ENCODE measurements around the gene MOB3C. TPM values are rescaled to one million over a fixed set of nuclear protein-coding genes. Genes with fewer than 3 reads are reported as not detected.
"Not testable (repeated sequence)": the region's sequence is repeated elsewhere in the genome, so short reads cannot be mapped to it uniquely, and the experiment has no call there.

Gene MOB3C
- total RNA-seq = 12.1 and 14.9 TPM in 2 replicates
- 6.6 and 9.1 TPM in 2 replicates for polyA plus RNA-seq
- 4.7 and 6.3 TPM in 2 replicates for polyA plus RNA-seq (2012)
- polyA minus RNA-seq (ENCODE audit: low replicate concordance) = 6.6 and 10.1 TPM in 2 replicates

GRCh38 chr1:46616277-46617107 is at the start of gene MOB3C:
MOB3C (minus strand) TSS chr1:46616811; CDS start chr1:46613321, 3,490 bp downstream.
- peak within 1 kb of the TSS; percentile 71 for H3K4me2 ChIP-seq (ENCODE audit: extremely low read depth, insufficient read depth, low read length)
- no peaks in the 10 kb centered on the region for H3K9me3 ChIP-seq (ENCODE audit: control insufficient read depth, insufficient read depth, low read depth, low read length)
- H3K27me3 ChIP-seq (ENCODE audit: control insufficient read depth, insufficient read depth, low read length) = no peaks in the 10 kb centered on the region
- H2AFZ ChIP-seq (ENCODE audit: low read length) = peak within 1 kb of the TSS; percentile 62
- peak within 1 kb of the TSS; percentile 39 to 78 (median 55) for H3K4me3 ChIP-seq (replicated peaks in 1 of 4; ENCODE audit: control extremely low read depth in 1 of 4, insufficient read depth in 1 of 4, low read depth in 3 of 4, low read length in 4 of 4)
- peak; percentile 78 to 85 for DNase-seq (ENCODE audit: low read depth in 2 of 2)
- peak within 1 kb of the TSS; percentile 70 for H3K27ac ChIP-seq (ENCODE audit: insufficient read depth, low read length)
- H3K79me2 ChIP-seq (ENCODE audit: control insufficient read depth, insufficient read depth, low read length) = no peaks in the 10 kb centered on the region
- H3K4me1 ChIP-seq (ENCODE audit: control insufficient read depth, extremely low read depth, insufficient read depth, low read length) = peaks cover 10% of the 10 kb centered on the region
- peaks cover 4% of the 10 kb centered on the region for H3K36me3 ChIP-seq (ENCODE audit: control insufficient read depth, insufficient read depth, low read length)
- TF ChIP-seq CTCF (conservative IDR thresholded peaks at IDR 0.05 in 1 of 2, IDR thresholded peaks at IDR 0.05 in 1 of 2; ENCODE audit: low read depth in 1 of 2, low read length in 2 of 2) (no peak), EZH2 (IDR thresholded peaks at IDR 0.05; ENCODE audit: low read length, missing control alignments) (no peak)
- no peaks in the 10 kb centered on the region for H4K20me1 ChIP-seq (ENCODE audit: control insufficient read depth, extremely low read depth, insufficient read depth, low read length)
- peak within 1 kb of the TSS; percentile 71 for H3K9ac ChIP-seq (ENCODE audit: insufficient read depth, low read length)

GRCh38 chr1:46665983-46666382 is 49.4 kb upstream of the MOB3C start:
- H3K9ac ChIP-seq (ENCODE audit: insufficient read depth, low read length) = no peak overlapping the region
- H3K79me2 ChIP-seq (ENCODE audit: control insufficient read depth, insufficient read depth, low read length) = peaks cover 8% of the 10 kb centered on the region
- peaks cover 2% of the 10 kb centered on the region for H3K4me1 ChIP-seq (ENCODE audit: control insufficient read depth, extremely low read depth, insufficient read depth, low read length)
- H4K20me1 ChIP-seq (ENCODE audit: control insufficient read depth, extremely low read depth, insufficient read depth, low read length) = no peaks in the 10 kb centered on the region
- TF ChIP-seq CTCF (conservative IDR thresholded peaks at IDR 0.05 in 1 of 2, IDR thresholded peaks at IDR 0.05 in 1 of 2; ENCODE audit: low read depth in 1 of 2, low read length in 2 of 2) = no peak
- no peak for TF ChIP-seq EZH2 (IDR thresholded peaks at IDR 0.05; ENCODE audit: low read length, missing control alignments)
- no peaks in the 10 kb centered on the region for H3K36me3 ChIP-seq (ENCODE audit: control insufficient read depth, insufficient read depth, low read length)
- H3K27ac ChIP-seq (ENCODE audit: insufficient read depth, low read length) = no peak overlapping the region
- H3K4me2 ChIP-seq (ENCODE audit: extremely low read depth, insufficient read depth, low read length) = no peak overlapping the region
- H3K27me3 ChIP-seq (ENCODE audit: control insufficient read depth, insufficient read depth, low read length) = no peaks in the 10 kb centered on the region
- H2AFZ ChIP-seq (ENCODE audit: low read length) = no peak overlapping the region
- H3K9me3 ChIP-seq (ENCODE audit: control insufficient read depth, insufficient read depth, low read depth, low read length) = no peaks in the 10 kb centered on the region
- H3K4me3 ChIP-seq (replicated peaks in 1 of 4; ENCODE audit: control extremely low read depth in 1 of 4, insufficient read depth in 1 of 4, low read depth in 3 of 4, low read length in 4 of 4) = no peak overlapping the region
- no peak for DNase-seq (ENCODE audit: low read depth in 2 of 2)

DNA sequence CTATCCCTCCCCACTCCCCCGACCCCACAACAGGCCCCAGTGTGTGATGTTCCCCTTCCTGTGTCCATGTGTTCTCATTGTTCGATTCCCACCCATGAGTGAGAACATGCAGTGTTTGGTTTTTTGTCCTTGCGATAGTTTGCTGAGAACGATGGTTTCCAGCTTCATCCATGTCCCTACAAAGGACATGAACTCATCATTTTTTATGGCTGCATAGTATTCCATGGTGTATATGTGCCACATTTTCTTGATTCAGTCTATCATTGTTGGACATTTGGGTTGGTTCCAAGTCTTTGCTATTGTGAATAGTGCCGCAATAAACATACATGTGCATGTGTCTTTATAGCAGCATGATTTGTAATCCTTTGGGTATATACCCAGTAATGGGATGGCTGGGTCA is 46.3 kb upstream of the MOB3C start:
- H3K27me3 ChIP-seq (ENCODE audit: control insufficient read depth, insufficient read depth, low read length); H4K20me1 ChIP-seq (ENCODE audit: control insufficient read depth, extremely low read depth, insufficient read depth, low read length); H3K4me3 ChIP-seq (replicated peaks in 1 of 4; ENCODE audit: control extremely low read depth in 1 of 4, insufficient read depth in 1 of 4, low read depth in 3 of 4, low read length in 4 of 4); H3K27ac ChIP-seq (ENCODE audit: insufficient read depth, low read length); DNase-seq (ENCODE audit: low read depth in 2 of 2); H3K79me2 ChIP-seq (ENCODE audit: control insufficient read depth, insufficient read depth, low read length); H2AFZ ChIP-seq (ENCODE audit: low read length); H3K4me2 ChIP-seq (ENCODE audit: extremely low read depth, insufficient read depth, low read length); H3K9ac ChIP-seq (ENCODE audit: insufficient read depth, low read length); H3K4me1 ChIP-seq (ENCODE audit: control insufficient read depth, extremely low read depth, insufficient read depth, low read length); H3K9me3 ChIP-seq (ENCODE audit: control insufficient read depth, insufficient read depth, low read depth, low read length); H3K36me3 ChIP-seq (ENCODE audit: control insufficient read depth, insufficient read depth, low read length): not testable (repeated sequence)

GRCh38 chr1:46660116-46660515 is 43.5 kb upstream of the MOB3C start:
- not testable (repeated sequence) for H2AFZ ChIP-seq (ENCODE audit: low read length); H3K4me2 ChIP-seq (ENCODE audit: extremely low read depth, insufficient read depth, low read length); DNase-seq (ENCODE audit: low read depth in 2 of 2); H3K4me1 ChIP-seq (ENCODE audit: control insufficient read depth, extremely low read depth, insufficient read depth, low read length); H3K9me3 ChIP-seq (ENCODE audit: control insufficient read depth, insufficient read depth, low read depth, low read length); H3K4me3 ChIP-seq (replicated peaks in 1 of 4; ENCODE audit: control extremely low read depth in 1 of 4, insufficient read depth in 1 of 4, low read depth in 3 of 4, low read length in 4 of 4); H3K79me2 ChIP-seq (ENCODE audit: control insufficient read depth, insufficient read depth, low read length); H3K36me3 ChIP-seq (ENCODE audit: control insufficient read depth, insufficient read depth, low read length); H3K9ac ChIP-seq (ENCODE audit: insufficient read depth, low read length); H4K20me1 ChIP-seq (ENCODE audit: control insufficient read depth, extremely low read depth, insufficient read depth, low read length); H3K27ac ChIP-seq (ENCODE audit: insufficient read depth, low read length); H3K27me3 ChIP-seq (ENCODE audit: control insufficient read depth, insufficient read depth, low read length)

Measured in fibroblast of lung (primary cell).